HCT116 (cell line): ENCODE data around the gene CATSPERZ. TPM values are rescaled to one million over a fixed set of nuclear protein-coding genes. Genes with fewer than 3 reads are reported as not detected.

ENCODE experiments used
- ATAC-seq: fragments of 200-7000 bp; cut with Tn5 transposase; 2 replicates; pipeline ENCODE4 v1.9.1; 2020; ENCODE audit warnings: mild to moderate bottlenecking, moderate library complexity
- BruUV-seq: library from RNA; stranded (reverse); fragments of 400-500 nt; replicated peaks from 2 replicates; lab custom pipeline; 2021; lab: Mats Ljungman, UMichigan
- CTCF ChIA-PET: fragments of 300-600 bp; sonication (Branson Sonifier 250); formaldehyde crosslinking; loops from one replicate; lab custom pipeline; 2021; ENCODE audit warnings: antibody characterized with exemption; lab: Charles Lee
- POLR2A ChIA-PET: fragments of 300-600, 350-600 bp; sonication (Branson Sonifier 250); formaldehyde crosslinking; loops from one replicate; lab custom pipeline; 2021; ENCODE audit warnings: antibody characterized with exemption; lab: Charles Lee
- RAD21 ChIA-PET, 2 experiments: fragments of 300-600 bp; sonication (Branson Sonifier 250); formaldehyde crosslinking; loops; one replicate each; lab custom pipeline; 2023; ENCODE audit warnings: low total read pairs in 2 of 2; ENCODE audit not compliant: uncharacterized antibody in 2 of 2, unreplicated experiment in 2 of 2, low non-redundant PET in 1 of 2; lab: Charles Lee
- DNase-seq: peaks from one replicate; pipeline ENCODE4 v3.0.0-alpha.2; 2010; ENCODE audit warnings: low read depth, low spot score
- H2AFZ ChIP-seq: fragments of 200-600 bp; shearing (Covaris generic), sonication (generic); 2 replicates; pipeline ENCODE4 v1.6.1; 2017; ENCODE audit warnings: low read depth, mixed run types, mixed read lengths, antibody characterized with exemption, low read length; ENCODE audit not compliant: poor library complexity, severe bottlenecking
- H3K27ac ChIP-seq: 2 replicates; pipeline ENCODE4 v1.5.1; 2012; ENCODE audit warnings: low read depth, low read length
- H3K27me3 ChIP-seq: fragments of 200-600 bp; sonication (generic); 2 replicates; pipeline ENCODE4 v1.6.1; 2016; ENCODE audit warnings: mixed run types, low read length, mixed read lengths; ENCODE audit not compliant: insufficient read depth
- H3K36me3 ChIP-seq, 2 experiments: fragments of 200-500 bp in 1 of 2; fragments of 200-600 bp in 1 of 2; sonication (Bioruptor generic) in 1 of 2; sonication (generic) in 1 of 2; 2 replicates each; pipeline versions ENCODE4 v1.5.1 to v1.6.1; 2014 to 2016; ENCODE audit warnings: low read length in 2 of 2, inconsistent platforms in 1 of 2, mixed read lengths in 1 of 2, mixed run types in 1 of 2; ENCODE audit not compliant: insufficient read depth in 2 of 2, control insufficient read depth in 1 of 2
- H3K4me1 ChIP-seq, 2 experiments: fragments of 200-600 bp in 1 of 2; sonication (generic) in 1 of 2; 2 replicates each; pipeline versions ENCODE4 v1.5.1 to v1.6.1; 2012 to 2017; ENCODE audit warnings: low read length in 2 of 2, inconsistent platforms in 1 of 2, mild to moderate bottlenecking in 1 of 2, mixed read lengths in 1 of 2, mixed run types in 1 of 2, moderate library complexity in 1 of 2; ENCODE audit not compliant: insufficient read depth in 2 of 2, control insufficient read depth in 1 of 2
- H3K4me2 ChIP-seq: fragments of 200-600 bp; sonication (generic); 2 replicates; pipeline ENCODE4 v1.6.1; 2017; ENCODE audit warnings: mixed run types, low read length, mixed read lengths
- H3K4me3 ChIP-seq, 2 experiments: fragments of 200-600 bp in 1 of 2; sonication (generic) in 1 of 2; replicated peaks in 1 of 2; 2 replicates each; pipeline ENCODE4 v1.5.1; 2011 to 2016; ENCODE audit warnings: low read length in 2 of 2, control low read depth in 1 of 2, low read depth in 1 of 2, mild to moderate bottlenecking in 1 of 2, mixed read lengths in 1 of 2, mixed run types in 1 of 2
- H3K79me2 ChIP-seq: fragments of 200-600 bp; sonication (generic); 2 replicates; pipeline ENCODE4 v1.6.1; 2017; ENCODE audit warnings: mild to moderate bottlenecking, mixed run types, low read length, moderate library complexity, mixed read lengths; ENCODE audit not compliant: insufficient read depth
- H3K9ac ChIP-seq: fragments of 200-600 bp; sonication (generic); 2 replicates; pipeline ENCODE4 v1.6.1; 2016; ENCODE audit warnings: low read length, mixed read lengths
- H3K9me2 ChIP-seq: fragments of 200-600 bp; sonication (generic), shearing (Covaris generic); 2 replicates; pipeline ENCODE4 v1.6.1; 2017; ENCODE audit warnings: mixed run types, mild to moderate bottlenecking, moderate library complexity; ENCODE audit not compliant: insufficient read depth
- H3K9me3 ChIP-seq, 2 experiments: fragments of 200-500 bp in 1 of 2; fragments of 200-600 bp in 1 of 2; sonication (Bioruptor generic) in 1 of 2; sonication (generic) in 1 of 2; 2 replicates each; pipeline ENCODE4 v1.6.1; 2014 to 2017; ENCODE audit warnings: low read length in 2 of 2, mixed read lengths in 2 of 2, inconsistent platforms in 1 of 2, low read depth in 1 of 2, mild to moderate bottlenecking in 1 of 2, mixed run types in 1 of 2, moderate library complexity in 1 of 2; ENCODE audit not compliant: control insufficient read depth in 1 of 2, insufficient read depth in 1 of 2
- H4K20me1 ChIP-seq: fragments of 200-600 bp; sonication (generic), shearing (Covaris generic); 2 replicates; pipeline ENCODE4 v1.6.1; 2017; ENCODE audit warnings: mixed run types, mild to moderate bottlenecking, moderate library complexity; ENCODE audit not compliant: insufficient read depth
- ATF3 ChIP-seq: IDR thresholded peaks from 2 replicates; pipeline ENCODE4 v1.6.1; 2012
- CEBPB ChIP-seq: IDR thresholded peaks from 2 replicates; pipeline ENCODE4 v1.6.1; 2012; ENCODE audit warnings: low read depth
- CTCF ChIP-seq, 3 experiments: fragments of 200-600 bp in 1 of 3; sonication (generic) in 1 of 3; IDR thresholded peaks in 2 of 3; conservative IDR thresholded peaks in 1 of 3; 2 replicates each; pipeline ENCODE4 v1.5.1; 2012 to 2017; ENCODE audit warnings: low read depth in 2 of 3, low read length in 2 of 3, antibody characterized with exemption in 1 of 3, borderline replicate concordance in 1 of 3, control low read depth in 1 of 3, mild to moderate bottlenecking in 1 of 3, mixed read lengths in 1 of 3, mixed run types in 1 of 3, moderate library complexity in 1 of 3; ENCODE audit not compliant: insufficient read depth in 1 of 3
- EGR1 ChIP-seq: IDR thresholded peaks from 2 replicates; pipeline ENCODE4 v1.6.1; 2012; ENCODE audit warnings: low read depth
- EZH2 ChIP-seq: fragments of 200-600 bp; sonication (generic); IDR thresholded peaks from 2 replicates; pipeline ENCODE4 v1.6.1; 2017; ENCODE audit warnings: antibody characterized with exemption, mixed run types
- EZH2phosphoT487 ChIP-seq: fragments of 200-600 bp; IDR thresholded peaks from 2 replicates; pipeline ENCODE4 v1.6.1; 2018; ENCODE audit warnings: antibody characterized with exemption, borderline replicate concordance
- FOSL1 ChIP-seq: IDR thresholded peaks from 2 replicates; pipeline ENCODE4 v1.6.1; 2012; ENCODE audit warnings: low read depth
- JUND ChIP-seq: IDR thresholded peaks from 2 replicates; pipeline ENCODE4 v1.6.1; 2012
- MAX ChIP-seq: IDR thresholded peaks from 2 replicates; pipeline ENCODE4 v1.6.1; 2012
- POLR2A ChIP-seq: IDR thresholded peaks from 2 replicates; pipeline ENCODE4 v1.7.0; 2011; ENCODE audit warnings: borderline replicate concordance; ENCODE audit not compliant: insufficient read depth, insufficient read length; ENCODE audit errors: extremely low read depth
- POLR2AphosphoS5 ChIP-seq: IDR thresholded peaks from 2 replicates; pipeline ENCODE4 v1.6.1; 2011; ENCODE audit warnings: mild to moderate bottlenecking, low read depth, low read length, moderate library complexity
- RAD21 ChIP-seq: IDR thresholded peaks from 2 replicates; pipeline ENCODE4 v1.6.1; 2012; ENCODE audit warnings: low read depth, mild to moderate bottlenecking
- SIN3A ChIP-seq: IDR thresholded peaks from 2 replicates; pipeline ENCODE4 v1.6.1; 2012; ENCODE audit warnings: low read depth
- SP1 ChIP-seq: IDR thresholded peaks from 2 replicates; pipeline ENCODE4 v1.6.1; 2012; ENCODE audit warnings: low read depth
- TCF7L2 ChIP-seq: IDR thresholded peaks from 2 replicates; pipeline ENCODE4 v1.7.0; 2011; ENCODE audit warnings: borderline replicate concordance, inconsistent platforms; ENCODE audit not compliant: insufficient read depth, insufficient read length; ENCODE audit errors: extremely low read depth
- YY1 ChIP-seq: IDR thresholded peaks from 2 replicates; pipeline ENCODE4 v1.6.1; 2011; ENCODE audit warnings: low read length, low read depth, moderate library complexity, mild to moderate bottlenecking; ENCODE audit not compliant: insufficient replicate concordance; ENCODE audit errors: extremely low read depth
- ZFX ChIP-seq: fragments of 450-650 bp; IDR thresholded peaks from 2 replicates; pipeline ENCODE4 v1.6.1; 2017
- ZNF274 ChIP-seq: fragments of 200-500 bp; sonication (Bioruptor generic); IDR thresholded peaks from 2 replicates; pipeline ENCODE4 v1.6.1; 2014; ENCODE audit warnings: mild to moderate bottlenecking, low read depth, low read length, inconsistent platforms
- intact Hi-C: fragments of 100-400 bp; cut with micrococcal nuclease; formaldehyde crosslinking; loops from 2 replicates; pipeline ENCODE4 v1.10.0; 2022
- total RNA-seq: library from RNA; stranded (reverse); gene quantifications from one replicate; pipeline ENCODE4 v1.2.1, GENCODE V29; 2021; ENCODE audit not compliant: unreplicated experiment

Gene CATSPERZ
- total RNA-seq, 1 experiment from 2014 or later, result 1.7 TPM

GRCh38 chr11:64283092-64283491 lies 17.1 kb upstream of the CATSPERZ start:
- TF ChIP-seq ZNF274, result no peak
- TF ChIP-seq JUND, result no peak
- TF ChIP-seq CEBPB, result no peak
- TF ChIP-seq POLR2AphosphoS5, result no peak
- no peak for TF ChIP-seq ZFX
- no peak for TF ChIP-seq ATF3
- TF ChIP-seq FOSL1, result no peak
- no peak for TF ChIP-seq CTCF (IDR thresholded peaks at IDR 0.05 in 2 of 3, conservative IDR thresholded peaks at IDR 0.05 in 1 of 3; ENCODE audit: borderline replicate concordance in 1 of 3, insufficient read depth in 1 of 3, low read depth in 2 of 3, low read length in 2 of 3)
- TF ChIP-seq SP1, result no peak
- TF ChIP-seq TCF7L2, result no peak
- TF ChIP-seq EZH2, result no peak
- TF ChIP-seq POLR2A, result no peak
- TF ChIP-seq RAD21, result no peak
- no peak for TF ChIP-seq YY1
- no peak for TF ChIP-seq SIN3A
- no peak for TF ChIP-seq MAX
- no peak for TF ChIP-seq EZH2phosphoT487
- no peak for TF ChIP-seq EGR1
- Histone ChIP-seq H3K4me2 (peak overlapping the region; percentile 96; the same call in 1 of the 2 replicates), H3K4me3 (peak overlapping the region in 1 of 2 experiments; percentile 77; a peak in 2 of 4 replicates), H3K9me2 (no peaks in the 10 kb centered on the region), H3K79me2 (no peaks in the 10 kb centered on the region), H4K20me1 (no peaks in the 10 kb centered on the region), H3K4me1 (peaks cover 14 to 27% of the 10 kb centered on the region in 2 experiments), H3K27me3 (no peaks in the 10 kb centered on the region), H3K9ac (no peak overlapping the region), H3K9me3 (no peaks in the 10 kb centered on the region), H3K36me3 (no peaks in the 10 kb centered on the region; a peak in 1 of 4 replicates), H3K27ac (no peak overlapping the region), H2AFZ (no peak overlapping the region)
- POLR2A ChIA-PET, result interaction anchor here (1.3 to 1.6 kb wide), 3 partner anchors 18 to 56 kb away, joined by 3 to 5 read pairs (median 4); partner anchors contain the start of gene NUDT22
- BruUV-seq, result no TSS peak
- CTCF ChIA-PET, result interaction anchor here (4.3 kb wide), 1 partner anchor 21 kb away, joined by 22 read pairs; the partner anchor contains the start of gene ESRRA
- RAD21 ChIA-PET, result no interaction called here
- no peak for DNase-seq
- intact Hi-C loops, result no loop called here
- no peak for ATAC-seq
